NCI-H524 (cell line): ENCODE measurements around the gene AUTS2.

Source experiments
- DNase-seq, 2 experiments: peaks; one replicate each; lab custom pipeline; 2025; lab: John Stamatoyannopoulos, UW

The AUTS2 gene

GRCh38 chr7:69818636-69819332 is 220.5 kb downstream of the AUTS2 start:
- no peak for DNase-seq

DNA sequence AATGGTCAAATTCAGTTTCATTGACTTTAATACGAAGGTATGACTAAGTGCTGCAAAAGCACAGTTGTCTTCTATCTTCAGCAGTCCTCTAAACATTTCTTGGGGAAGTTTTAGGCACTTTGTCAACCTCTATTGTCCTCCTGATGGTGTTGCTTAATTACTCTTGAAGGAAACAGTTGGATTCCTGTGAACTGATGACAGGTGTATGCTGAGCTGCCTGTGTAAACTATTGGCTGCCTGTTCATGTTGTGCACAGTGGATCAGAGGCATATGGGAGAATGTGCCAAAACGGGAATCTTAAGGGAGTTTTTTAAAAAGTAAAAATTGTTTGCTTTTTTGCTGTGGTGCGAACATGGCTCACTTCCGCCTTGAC is 221.0 kb downstream of the AUTS2 start:
- DNase-seq: no peak

DNA sequence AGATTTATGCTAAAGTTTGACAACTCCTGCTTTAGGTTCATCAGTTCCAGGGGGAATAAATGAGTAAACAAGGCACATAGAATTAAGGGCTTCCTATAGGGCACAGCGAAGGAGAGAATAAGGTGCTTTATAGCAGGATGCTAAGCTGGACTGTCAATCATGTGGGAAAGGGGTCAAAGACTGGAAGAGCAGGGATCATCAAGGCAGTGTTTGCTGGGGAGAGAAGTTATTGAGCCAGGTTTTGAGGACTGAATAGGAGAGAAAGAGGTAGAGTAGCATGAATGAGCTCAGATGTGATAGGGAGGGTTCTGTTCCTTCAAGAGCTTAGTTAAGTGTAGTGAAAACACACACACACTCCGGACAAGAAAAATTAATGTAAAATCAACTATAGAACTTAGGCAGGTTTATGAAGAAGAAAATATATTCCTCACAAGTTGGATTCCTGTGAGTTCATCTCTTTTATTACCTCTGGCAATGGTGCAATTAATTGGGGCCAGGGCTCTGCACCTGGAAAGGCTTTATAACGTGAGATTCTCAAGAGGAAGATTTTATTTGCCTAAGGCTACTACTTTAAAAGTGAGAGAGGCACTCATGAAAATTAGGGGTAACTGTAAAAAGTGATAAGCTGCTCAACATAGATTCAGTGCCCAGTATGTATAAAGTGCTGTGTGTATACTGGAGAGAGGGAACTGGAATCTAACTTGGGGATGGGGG is 222.4 kb downstream of the AUTS2 start:
- no peak for DNase-seq

DNA sequence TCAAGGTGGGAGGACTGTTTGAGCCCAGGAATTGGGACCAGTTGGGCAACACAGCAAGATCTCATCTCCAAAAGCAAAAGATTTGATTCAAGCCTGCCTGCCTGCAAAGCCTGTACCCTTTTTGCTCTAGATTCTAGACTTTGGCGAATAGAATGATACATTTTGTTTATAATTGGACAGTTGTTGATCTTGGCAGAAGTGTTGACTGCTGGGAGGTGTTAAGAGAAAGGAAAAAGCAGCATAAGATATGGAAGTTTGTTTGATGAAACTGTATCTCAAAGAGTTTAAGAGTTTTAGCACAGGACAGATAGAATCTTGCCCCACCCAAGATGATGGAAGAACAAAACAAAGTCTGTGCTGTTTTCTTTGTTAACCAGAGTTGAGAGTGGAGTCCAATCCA is 224.1 kb downstream of the AUTS2 start:
- peak in 1 of 2 experiments; percentile 2 for DNase-seq

DNA sequence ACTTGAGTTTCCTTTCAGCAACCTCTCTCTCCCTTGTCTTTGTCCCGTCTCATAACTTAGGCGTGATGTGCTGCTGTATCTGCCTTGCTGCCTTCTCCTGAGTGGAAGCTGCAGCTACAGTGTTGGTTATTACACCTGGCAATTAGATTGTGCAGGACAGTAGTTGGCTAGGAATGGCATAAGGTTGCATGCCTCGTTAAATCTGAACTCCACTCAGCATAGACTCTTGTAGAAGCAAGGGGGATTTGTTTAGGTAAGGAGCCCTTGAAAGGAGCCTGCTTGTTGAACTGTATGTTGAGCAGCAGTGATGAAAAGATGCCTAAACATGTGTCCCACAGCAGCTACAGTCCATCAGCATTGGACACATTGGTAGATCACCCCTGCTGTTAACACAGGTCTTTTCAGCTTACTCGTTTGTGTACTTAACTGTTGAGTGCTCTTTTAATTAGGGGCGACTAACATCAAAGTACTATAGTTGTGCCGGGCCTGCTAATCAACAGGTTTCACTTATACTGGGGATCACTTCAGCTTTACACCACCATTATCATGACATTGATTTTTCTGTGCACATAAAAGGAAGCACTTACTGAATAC is 225.0 kb downstream of the AUTS2 start:
- DNase-seq: peak; percentile 42 to 82

DNA sequence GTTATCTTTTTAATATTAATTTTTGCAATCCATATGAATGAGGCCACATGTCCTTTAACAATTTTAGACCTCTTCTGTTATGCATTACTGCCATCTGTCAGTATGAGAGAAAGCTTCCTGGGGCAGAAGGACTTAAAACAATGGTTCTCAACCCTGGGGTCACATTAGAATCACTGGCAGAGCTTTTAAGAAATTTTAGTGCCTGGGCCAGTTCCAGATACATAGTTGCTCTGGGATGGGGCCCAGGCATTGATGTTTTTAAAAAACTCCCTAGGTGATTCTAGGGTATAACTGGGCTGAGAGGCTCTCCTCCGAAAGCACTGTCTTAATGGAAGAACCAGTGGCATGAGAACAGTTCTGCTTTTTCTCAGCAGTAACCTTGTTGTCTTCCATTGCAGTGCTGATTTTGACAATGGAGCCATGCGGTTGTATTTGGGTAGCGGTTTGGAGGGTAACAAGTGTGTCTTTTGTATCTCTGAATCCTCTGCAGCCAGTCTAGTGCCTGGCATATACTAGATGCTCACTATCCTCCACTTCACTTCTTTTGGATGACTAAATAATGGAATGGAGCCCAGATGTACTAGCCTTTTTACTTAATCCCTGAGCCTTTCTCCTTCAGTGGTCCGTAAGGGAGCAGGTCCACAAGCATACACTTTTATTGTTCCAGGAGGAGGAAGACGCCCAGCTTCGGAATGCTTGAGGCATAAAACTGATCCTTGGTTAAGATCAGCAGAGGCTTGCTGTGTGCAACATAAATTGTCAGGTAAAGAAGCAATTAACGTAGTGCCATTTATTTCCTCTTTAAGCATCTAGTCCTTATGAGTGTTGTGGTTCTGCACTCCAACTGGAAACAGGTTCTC is 227.1 kb downstream of the AUTS2 start:
- DNase-seq: peak in 1 of 2 experiments; percentile 62

- no peak for DNase-seq
Measured at GRCh38 chr7:69826283-69826682, 228.0 kb downstream of the AUTS2 start.

DNA sequence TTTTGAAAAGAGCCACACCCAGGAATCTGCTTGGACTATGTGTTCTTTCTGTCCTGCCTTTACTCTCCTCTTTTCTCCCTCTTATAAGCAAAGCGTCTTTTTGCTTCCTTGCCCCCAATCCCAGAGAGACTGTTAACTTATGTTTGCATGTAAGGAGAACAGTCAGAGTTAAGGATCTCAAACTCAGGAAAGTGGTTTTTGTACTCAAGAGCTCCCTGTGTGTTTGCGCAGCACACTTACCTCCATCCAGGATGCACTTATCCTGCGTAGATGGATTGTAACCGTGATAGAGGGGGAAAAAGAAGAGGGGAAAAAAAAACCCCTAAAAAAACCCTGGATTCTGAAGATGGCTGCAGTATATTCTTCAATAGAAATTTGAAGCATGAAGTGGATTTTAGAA is 228.9 kb downstream of the AUTS2 start:
- DNase-seq: no peak

- no peak for DNase-seq
Measured at GRCh38 chr7:69827558-69827957, 229.3 kb downstream of the AUTS2 start.

- no peak for DNase-seq
Measured at GRCh38 chr7:69832356-69832755, 234.1 kb downstream of the AUTS2 start.

GRCh38 chr7:69833964-69834363 is 235.7 kb downstream of the AUTS2 start:
- DNase-seq: no peak

DNA sequence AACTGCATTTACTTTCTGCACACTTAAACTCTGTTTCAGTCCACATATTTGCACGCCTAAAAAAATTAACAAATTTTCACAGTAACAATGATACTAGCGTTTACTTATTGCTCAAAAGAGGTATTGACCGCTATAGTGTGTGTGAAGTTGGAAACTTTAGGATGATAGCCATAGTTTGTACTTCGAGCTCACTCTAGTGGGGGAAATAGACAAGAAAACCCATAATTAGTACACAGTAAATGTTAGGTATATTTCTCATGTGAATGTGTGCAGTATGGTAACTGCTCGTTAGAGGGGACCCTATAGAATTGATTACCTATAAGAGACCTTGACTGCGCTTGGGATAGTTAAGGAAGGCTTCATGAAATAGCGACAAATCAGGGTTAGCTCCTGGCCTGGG is 238.4 kb downstream of the AUTS2 start:
- no peak for DNase-seq

GRCh38 chr7:69837387-69838068 is 239.3 kb downstream of the AUTS2 start:
- peak; percentile 75 to 86 for DNase-seq

DNA sequence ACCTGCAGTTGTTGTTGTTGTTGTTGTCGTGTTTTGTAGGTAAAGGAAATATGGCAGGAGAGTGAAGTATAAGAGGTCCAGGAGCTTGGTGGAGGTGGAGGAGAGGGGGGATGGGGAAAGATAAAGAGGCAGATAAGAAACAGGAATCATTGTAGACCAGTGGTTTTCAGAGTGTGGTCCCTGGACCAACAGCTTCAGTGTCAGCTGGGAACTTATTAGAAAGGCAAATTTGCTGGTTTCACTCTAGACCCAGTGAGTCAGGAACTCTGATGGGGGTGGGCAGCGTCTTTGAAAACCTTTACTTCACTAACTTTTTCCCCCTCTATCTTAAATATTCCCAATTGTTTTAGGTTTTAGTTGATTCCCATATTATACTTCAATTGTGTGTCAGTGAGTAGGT is 241.5 kb downstream of the AUTS2 start:
- no peak for DNase-seq

DNA sequence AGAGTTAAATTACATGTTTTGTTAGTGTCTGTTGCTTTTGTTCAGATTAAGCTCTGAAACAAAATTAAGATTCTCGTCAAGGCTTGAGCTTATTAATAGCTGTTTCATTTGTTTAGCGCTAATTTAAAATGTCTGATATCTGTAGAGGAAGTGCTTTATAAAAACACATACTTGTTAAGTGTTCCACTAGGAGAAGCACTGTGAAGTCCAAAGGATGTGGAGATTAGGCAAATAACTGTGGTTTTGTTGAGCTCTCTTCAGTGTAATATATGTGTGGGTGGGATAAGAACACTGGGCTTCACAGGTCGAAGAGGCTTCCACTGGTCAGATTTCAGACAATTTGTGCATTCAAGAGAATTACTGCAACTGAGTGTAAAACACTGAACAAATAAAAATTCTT is 242.0 kb downstream of the AUTS2 start:
- DNase-seq: no peak

- DNase-seq: no peak
Measured at GRCh38 chr7:69843653-69844052, 245.4 kb downstream of the AUTS2 start.

DNA sequence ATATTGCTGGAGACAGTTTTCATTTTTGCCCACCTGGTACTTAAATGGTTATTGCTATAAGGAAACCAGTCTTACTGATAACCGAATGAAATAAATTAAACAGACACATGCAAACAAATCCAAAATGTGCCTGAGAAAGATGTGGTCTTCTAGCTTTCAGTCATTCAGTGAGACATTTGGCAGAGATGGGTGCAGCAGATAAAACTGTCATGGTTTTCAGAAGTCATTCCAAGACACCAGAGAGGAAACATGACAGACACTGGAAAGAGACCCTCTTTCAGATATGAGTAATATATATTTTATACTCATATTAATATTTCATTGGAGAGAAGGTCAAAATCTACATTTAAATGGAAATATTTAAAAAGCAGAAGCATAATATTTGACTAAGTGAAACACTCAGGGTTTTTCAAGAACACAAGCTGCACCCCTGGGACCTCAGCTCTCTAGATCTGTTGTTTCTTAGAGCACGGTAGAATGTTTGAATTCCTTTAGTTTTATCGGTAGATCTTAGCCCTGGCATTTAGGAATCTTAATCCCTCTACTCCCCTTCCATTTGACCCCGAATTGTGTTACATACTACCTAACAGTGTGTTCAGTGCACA is 246.1 kb downstream of the AUTS2 start:
- no peak for DNase-seq

- no peak for DNase-seq
Measured at GRCh38 chr7:69845721-69846495, 247.6 kb downstream of the AUTS2 start.

DNA sequence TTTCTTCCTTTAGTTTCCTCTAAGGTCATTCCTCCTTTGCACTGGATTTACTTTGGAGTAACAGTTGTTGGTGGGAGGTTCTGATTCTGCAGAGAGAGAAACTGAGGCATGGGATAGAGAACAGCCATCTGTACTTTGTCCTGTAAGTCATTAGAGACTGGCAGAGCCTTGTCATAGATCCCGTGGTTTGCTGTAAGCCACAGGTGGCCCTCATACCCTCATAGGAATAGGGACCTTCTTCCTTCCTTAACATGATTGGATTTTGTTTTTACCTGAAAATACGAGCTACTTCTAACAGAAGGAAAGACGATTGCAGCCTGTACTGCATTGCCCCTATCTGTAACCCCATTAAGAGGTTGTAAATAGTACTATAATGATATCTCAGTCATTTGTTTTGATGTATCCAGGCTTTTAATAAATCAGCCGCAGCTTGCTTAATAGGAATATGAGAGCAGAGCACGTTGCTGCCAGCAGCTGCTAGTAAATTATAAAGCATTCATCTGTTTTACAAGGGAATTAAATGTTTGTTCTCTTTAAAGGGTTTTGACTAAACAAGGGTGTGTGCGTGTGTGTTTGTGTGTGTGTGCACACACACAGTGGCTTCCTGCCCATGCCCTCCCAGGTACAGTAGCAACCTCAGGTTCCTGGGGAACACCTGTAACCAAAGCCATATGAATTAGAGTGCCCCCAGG is 249.8 kb downstream of the AUTS2 start:
- no peak for DNase-seq

- no peak for DNase-seq
Measured at GRCh38 chr7:69849268-69849667, 251.0 kb downstream of the AUTS2 start.
